Endothelial cell of umbilical vein (primary cell): ENCODE results near the gene CLEC4E. TPM values are rescaled to one million over a fixed set of nuclear protein-coding genes. Genes with fewer than 3 reads are reported as not detected.

ENCODE experiments used
- BruUV-seq: library from RNA; stranded (reverse); fragments of 400-500 nt; replicated peaks from 2 replicates; lab custom pipeline; 2021; lab: Mats Ljungman, UMichigan
- CTCF ChIA-PET: fragments of 300-600, 350-600 bp; sonication (Branson Sonifier 250); formaldehyde crosslinking; loops from one replicate; lab custom pipeline; 2021; ENCODE audit warnings: antibody characterized with exemption, inconsistent platforms; lab: Charles Lee
- POLR2A ChIA-PET: fragments of 300-600, 350-600 bp; sonication (Branson Sonifier 250); formaldehyde crosslinking; loops from one replicate; lab custom pipeline; 2021; ENCODE audit warnings: antibody characterized with exemption, inconsistent platforms; lab: Charles Lee
- DNase-seq: peaks from one replicate; pipeline ENCODE4 v3.0.0-alpha.2; 2011; ENCODE audit warnings: low read depth, low spot score
- FAIRE-seq: peaks from 2 replicates; lab custom pipeline; 2011; peaks lifted over from hg19 to GRCh38; lab: Jason Lieb, UNC
- H2AFZ ChIP-seq: 2 replicates; pipeline ENCODE4 v1.6.0; 2012; ENCODE audit warnings: low read depth, low read length, control low read depth, inconsistent platforms
- H3K27ac ChIP-seq: 2 replicates; pipeline ENCODE4 v1.5.1; 2011; ENCODE audit warnings: low read depth, mild to moderate bottlenecking, control low read depth, low read length, moderate library complexity; ENCODE audit not compliant: insufficient read depth
- H3K27me3 ChIP-seq, 2 experiments: 2 replicates each; pipeline versions ENCODE4 v1.6.0 to v1.6.1; 2011; ENCODE audit warnings: low read length in 2 of 2, mixed read lengths in 1 of 2; ENCODE audit not compliant: control insufficient read depth in 2 of 2, insufficient read depth in 2 of 2
- H3K36me3 ChIP-seq, 2 experiments: 2 replicates in 1 of 2; 3 replicates in 1 of 2; pipeline ENCODE4 v1.5.1; 2011; ENCODE audit warnings: low read length in 2 of 2, mild to moderate bottlenecking in 1 of 2, moderate library complexity in 1 of 2; ENCODE audit not compliant: control insufficient read depth in 2 of 2, insufficient read depth in 2 of 2; ENCODE audit errors: extremely low read depth in 1 of 2
- H3K4me1 ChIP-seq: 3 replicates; pipeline ENCODE4 v1.5.1; 2011; ENCODE audit warnings: mild to moderate bottlenecking, low read length; ENCODE audit not compliant: control insufficient read depth, insufficient read depth; ENCODE audit errors: extremely low read depth
- H3K4me2 ChIP-seq: 2 replicates; pipeline ENCODE4 v1.6.1; 2011; ENCODE audit warnings: low read length, control low read depth, mixed read lengths; ENCODE audit not compliant: insufficient read depth
- H3K4me3 ChIP-seq, 3 experiments: fragments of 200-600 bp in 1 of 3; sonication (generic), shearing (Covaris generic) in 1 of 3; replicated peaks in 1 of 3; 2 replicates each; pipeline ENCODE4 v1.5.1; 2011 to 2016; ENCODE audit warnings: control low read depth in 3 of 3, low read length in 3 of 3, mild to moderate bottlenecking in 2 of 3, inconsistent platforms in 1 of 3, low read depth in 1 of 3, moderate library complexity in 1 of 3; ENCODE audit not compliant: insufficient read depth in 1 of 3
- H3K79me2 ChIP-seq: 2 replicates; pipeline ENCODE4 v1.6.0; 2012; ENCODE audit warnings: low read length, inconsistent platforms; ENCODE audit not compliant: control insufficient read depth, insufficient read depth
- H3K9ac ChIP-seq: replicated peaks from 2 replicates; pipeline ENCODE3; 2011; ENCODE audit warnings: low read length, control low read depth; ENCODE audit not compliant: insufficient read depth; ENCODE audit errors: extremely low read depth
- H3K9me1 ChIP-seq: replicated peaks from 3 replicates; pipeline ENCODE4 v1.6.0; 2011; ENCODE audit warnings: mild to moderate bottlenecking, low read length; ENCODE audit not compliant: control insufficient read depth, insufficient read depth; ENCODE audit errors: extremely low read depth
- H3K9me3 ChIP-seq: replicated peaks from 2 replicates; pipeline ENCODE4 v1.5.1; 2012; ENCODE audit warnings: low read length, inconsistent platforms; ENCODE audit not compliant: control insufficient read depth, insufficient read depth
- H4K20me1 ChIP-seq: replicated peaks from 2 replicates; pipeline ENCODE3; 2011; ENCODE audit warnings: mild to moderate bottlenecking, low read length; ENCODE audit not compliant: control insufficient read depth, insufficient read depth; ENCODE audit errors: extremely low read depth
- CTCF ChIP-seq, 2 donors: IDR thresholded peaks; 1 replicate in 1 of 2; 2 replicates in 1 of 2; pipeline ENCODE4 v1.5.1; 2011; ENCODE audit warnings: low read length in 2 of 2, mild to moderate bottlenecking in 2 of 2, moderate library complexity in 2 of 2, control low read depth in 1 of 2, inconsistent platforms in 1 of 2, low read depth in 1 of 2; ENCODE audit not compliant: insufficient read depth in 1 of 2; ENCODE audit errors: extremely low read depth in 1 of 2
- MYC ChIP-seq: IDR thresholded peaks from one replicate; pipeline ENCODE4 v1.6.1; 2011; ENCODE audit warnings: mild to moderate bottlenecking, low read depth, low read length
- POLR2A ChIP-seq: IDR thresholded peaks from 2 replicates; pipeline ENCODE4 v1.6.1; 2012; ENCODE audit warnings: low read depth, mild to moderate bottlenecking, control low read depth, low read length
- dilution Hi-C: fragments of 300-500 bp; cut with MboI; formaldehyde crosslinking; loops from one replicate; pipeline ENCODE4 v1.15.0; 2019; ENCODE audit warnings: low sequenced_read_pairs; ENCODE audit not compliant: extremely low pct_ligation_motif_present
- intact Hi-C: fragments of 100-400 bp; cut with micrococcal nuclease; formaldehyde crosslinking; loops from one replicate; pipeline ENCODE4 v1.10.0; 2022
- polyA plus RNA-seq, 4 experiments: library from polyadenylated mRNA; depleted of rRNA in 3 of 4; stranded (reverse) in 3 of 4; unstranded in 1 of 4; fragments of >200 nt; gene quantifications; 2 replicates each; pipeline versions ENCODE4 v1.2.1 to v1.2.3, GENCODE V29; 2011 to 2012; ENCODE audit warnings: missing spikeins in 1 of 4
- small RNA-seq: library from RNA; depleted of rRNA; stranded (forward); fragments of <200 nt; gene quantifications from one replicate; pipeline ENCODE3, GENCODE V24; 2012; ENCODE audit warnings: low replicate concordance, low read depth; ENCODE audit not compliant: insufficient read depth, insufficient read length
- total RNA-seq: library from RNA; stranded (reverse); gene quantifications from 2 replicates; pipeline ENCODE4 v1.2.3, GENCODE V29; 2021

CLEC4E gene
- total and polyA plus RNA-seq, 2 donors (not counting 3 experiments of a cell fraction or from before 2014, with no cell fraction given): not detected

GRCh38 chr12:8493084-8493483 is 47.6 kb downstream of the CLEC4E start:
- Histone ChIP-seq H3K27ac (no peak overlapping the region), H3K4me1 (no peaks in the 10 kb centered on the region), H3K4me2 (no peak overlapping the region), H3K79me2 (no peaks in the 10 kb centered on the region), H2AFZ (no peak overlapping the region), H4K20me1 (no peaks in the 10 kb centered on the region), H3K9ac (no peak overlapping the region), H3K9me3 (no peaks in the 10 kb centered on the region), H3K27me3 (peaks cover 0 to 3% of the 10 kb centered on the region in 2 experiments), H3K4me3 (no peak overlapping the region), H3K36me3 (no peaks in the 10 kb centered on the region), H3K9me1 (no peaks in the 10 kb centered on the region)
- no peak for TF ChIP-seq CTCF (IDR thresholded peaks at IDR 0.05; ENCODE audit: extremely low read depth in 1 of 2, insufficient read depth in 1 of 2, low read depth in 1 of 2, low read length in 2 of 2)
- DNase-seq (no peak), FAIRE-seq (no peak)
- ChIA-PET POLR2A (no interaction called here), CTCF (interaction anchor here (1.1 kb wide), 1 partner anchor 9 kb away, joined by 3 read pairs; no protein-coding TSS in a partner anchor)
- intact Hi-C loops: no loop called here
- dilution Hi-C loops: no loop called here
- no TSS peak for BruUV-seq

DNA sequence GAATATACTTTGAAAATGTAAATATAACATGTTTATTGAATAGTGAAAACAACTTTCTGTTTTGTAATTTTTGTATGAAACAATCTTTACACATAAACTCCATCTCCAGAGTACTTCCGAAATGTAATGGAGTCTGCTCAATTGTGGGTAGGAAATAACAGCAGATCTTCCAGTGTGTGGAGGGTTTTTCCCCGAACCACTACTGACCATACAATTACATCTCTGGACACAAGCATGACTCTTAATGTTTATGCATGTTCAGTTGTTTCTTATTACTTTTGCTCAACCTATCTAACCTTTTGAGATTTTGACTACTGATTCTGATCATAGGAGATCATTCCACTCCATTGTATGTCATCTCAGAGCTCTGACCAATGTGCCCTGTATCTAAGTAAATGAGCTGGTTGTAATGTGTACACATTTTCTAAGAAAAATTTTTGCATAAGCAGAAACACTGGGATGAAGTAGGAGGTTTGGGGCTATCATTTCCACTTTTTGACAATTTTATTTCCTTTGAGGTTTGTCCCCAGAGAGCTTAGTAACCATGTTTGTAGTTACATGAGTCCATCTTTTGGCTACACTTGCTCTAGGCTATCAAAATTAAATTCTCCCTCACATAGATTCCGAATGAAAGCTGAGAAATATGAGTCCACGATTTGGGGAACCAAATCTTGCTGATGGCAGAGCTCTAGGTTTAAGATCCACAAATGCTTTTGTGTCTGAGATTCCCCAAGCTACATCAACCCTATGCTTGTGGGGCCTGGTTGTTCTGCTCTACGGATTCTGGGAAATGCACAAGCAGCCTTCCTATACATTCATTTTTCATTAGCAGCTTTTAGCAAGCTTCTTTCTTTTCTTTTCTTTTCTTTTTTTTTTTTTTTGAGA is 48.8 kb downstream of the CLEC4E start:
- no peaks in the 10 kb centered on the region for H3K4me1 ChIP-seq
- H3K4me3 ChIP-seq: no peak overlapping the region
- H2AFZ ChIP-seq: no peak overlapping the region
- no peaks in the 10 kb centered on the region for H4K20me1 ChIP-seq
- H3K27ac ChIP-seq: no peak overlapping the region
- DNase-seq: no peak
- intact Hi-C loops: no loop called here
- no peaks in the 10 kb centered on the region for H3K36me3 ChIP-seq
- H3K79me2 ChIP-seq: no peaks in the 10 kb centered on the region
- peaks cover 0 to 3% of the 10 kb centered on the region in 2 experiments for H3K27me3 ChIP-seq
- H3K9me3 ChIP-seq: no peaks in the 10 kb centered on the region
- no peak overlapping the region for H3K4me2 ChIP-seq
- no peak overlapping the region for H3K9ac ChIP-seq
- TF ChIP-seq POLR2A: no peak
- no peak for TF ChIP-seq MYC
- FAIRE-seq: no peak
- ChIA-PET CTCF (interaction anchor here (1.0 kb wide), 1 partner anchor 52 kb away, joined by 4 read pairs; no protein-coding TSS in a partner anchor), POLR2A (no interaction called here)
- BruUV-seq: no TSS peak
- dilution Hi-C loops: no loop called here
- H3K9me1 ChIP-seq: no peaks in the 10 kb centered on the region

Small RNAs within 50 kb of the gene (small RNA-seq; reads per million reads assigned to genes)
- gene RNU6-275P: not detected

Other genes starting within 250 kb of the CLEC4E start
- not detected in 2 replicates for gene CLEC6A, start 84.9 kb downstream of the CLEC4E start, total RNA-seq
- gene CLEC6A, start 84.9 kb downstream of the CLEC4E start, polyA plus RNA-seq: not detected in 2 replicates
- not detected in 2 replicates for gene CLEC4D, start 27.4 kb downstream of the CLEC4E start, total RNA-seq
- gene CLEC4D, start 27.4 kb downstream of the CLEC4E start, polyA plus RNA-seq: not detected in 2 replicates
- not detected in 2 replicates for gene AICDA, start 72.0 kb upstream of the CLEC4E start, total RNA-seq
- gene AICDA, start 72.0 kb upstream of the CLEC4E start, polyA plus RNA-seq: not detected in 2 replicates
- not detected in 2 replicates for gene MFAP5, start 121.9 kb upstream of the CLEC4E start, total RNA-seq
- gene MFAP5, start 121.9 kb upstream of the CLEC4E start, polyA plus RNA-seq: 0.29 and 0.39 TPM in 2 replicates
- 64.3 and 92.6 TPM in 2 replicates for gene RIMKLB, start 157.1 kb upstream of the CLEC4E start, total RNA-seq
- 29.9 and 35.5 TPM in 2 replicates for gene RIMKLB, start 157.1 kb upstream of the CLEC4E start, polyA plus RNA-seq